Cardiac fibroblast (primary cell): ENCODE data around the gene DHRS7.

ENCODE experiments used
- DNase-seq, 2 donors: peaks; one replicate each; pipeline versions ENCODE4 v3.0.0 to v3.0.0-alpha.2; 2010; ENCODE audit warnings: low read depth in 2 of 2
- H3K4me3 ChIP-seq, 2 donors: replicated peaks in 1 of 2; 1 replicate in 1 of 2; 2 replicates in 1 of 2; pipeline ENCODE4 v1.5.1; 2011; ENCODE audit warnings: low read depth in 2 of 2, low read length in 2 of 2, mild to moderate bottlenecking in 2 of 2, moderate library complexity in 1 of 2
- CTCF ChIP-seq: IDR thresholded peaks from one replicate; pipeline ENCODE4 v1.5.1; 2011; ENCODE audit warnings: low read depth, mild to moderate bottlenecking, low read length, inconsistent platforms

DHRS7 gene

GRCh38 chr14:60165547-60165876, 314 bp upstream of the DHRS7 start:
- DNase-seq = no peak
- H3K4me3 ChIP-seq = peak overlapping the region; percentile 90 to 95
- no peak for TF ChIP-seq CTCF

- no peak for TF ChIP-seq CTCF
- DNase-seq = no peak
Observed at GRCh38 chr14:60164404-60164711, 840 bp downstream of the DHRS7 start.

DNA sequence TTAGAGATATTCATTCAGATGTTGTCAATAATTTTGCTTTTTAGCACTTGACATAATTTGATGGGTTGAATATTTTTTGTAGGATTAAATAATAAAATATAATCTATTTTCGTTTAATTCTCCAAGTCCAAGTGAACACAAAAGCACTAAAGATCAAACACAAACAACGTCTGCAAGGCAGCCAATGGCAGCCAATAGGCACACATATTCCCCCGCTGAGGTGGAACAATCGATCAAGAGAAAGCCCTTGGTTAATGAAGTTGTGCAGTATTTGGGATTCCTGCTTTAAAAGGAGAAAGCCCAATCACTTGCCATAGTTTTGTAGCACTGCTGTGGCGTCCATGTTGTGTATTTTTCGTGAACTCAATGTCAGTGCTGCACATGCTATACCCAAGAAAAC, 1.5 kb downstream of the DHRS7 start:
- peak overlapping the region in 1 of 2 donors; percentile 90 for H3K4me3 ChIP-seq
- no peak for DNase-seq
- no peak for TF ChIP-seq CTCF

More at GRCh38 chr14:60164404-60164711, 840 bp downstream of the DHRS7 start:
- peak overlapping the region; percentile 90 to 95 for H3K4me3 ChIP-seq

- H3K4me3 ChIP-seq = no peak overlapping the region
- TF ChIP-seq CTCF = no peak
- peak; percentile 13 to 64 for DNase-seq
Observed at GRCh38 chr14:60161196-60162107, 3.7 kb downstream of the DHRS7 start.

DNA sequence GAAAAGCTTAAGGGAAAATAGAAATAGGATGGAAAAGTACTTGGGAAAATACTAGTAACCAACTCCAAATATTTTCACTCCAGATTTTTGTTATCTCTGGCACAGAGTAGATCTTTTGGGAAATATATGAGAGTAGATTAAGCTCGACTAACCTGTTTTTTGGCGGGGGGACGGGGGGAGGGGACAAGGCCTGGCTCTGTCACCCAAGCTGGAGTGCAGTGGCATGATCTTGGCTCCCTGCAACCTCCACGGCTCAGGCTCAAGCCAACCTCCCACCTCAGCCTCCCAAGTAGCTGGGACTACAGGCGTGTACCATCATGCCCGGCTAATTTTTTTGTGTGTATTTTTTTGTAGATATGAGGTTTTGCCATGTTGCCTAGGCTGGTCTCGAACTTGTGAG, 4.8 kb downstream of the DHRS7 start:
- no peak for TF ChIP-seq CTCF
- H3K4me3 ChIP-seq = no peak overlapping the region

DNA sequence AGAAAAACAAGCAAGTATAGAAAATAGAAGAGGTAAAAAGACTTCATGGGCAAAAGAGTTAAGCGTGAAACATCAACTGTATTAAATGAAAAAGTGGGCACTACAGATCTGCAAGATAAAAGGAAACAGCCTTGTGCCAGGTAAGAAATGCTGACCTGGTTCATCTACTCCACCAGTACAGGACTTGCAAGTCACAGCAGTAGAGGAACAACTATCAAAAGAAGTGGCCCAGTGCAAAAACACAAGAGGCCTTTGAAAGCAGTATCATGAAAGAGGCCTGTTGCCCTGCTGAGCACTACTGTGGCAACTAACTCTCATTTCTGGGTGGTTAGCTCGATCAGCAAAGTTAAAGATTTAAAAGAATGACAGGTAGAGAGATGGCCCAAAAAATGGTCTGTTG, 10.5 kb downstream of the DHRS7 start:
- no peak for TF ChIP-seq CTCF
- H3K4me3 ChIP-seq = no peak overlapping the region
- no peak for DNase-seq

More for the DNA sequence above, 4.8 kb downstream of the DHRS7 start:
- DNase-seq = no peak

DNA sequence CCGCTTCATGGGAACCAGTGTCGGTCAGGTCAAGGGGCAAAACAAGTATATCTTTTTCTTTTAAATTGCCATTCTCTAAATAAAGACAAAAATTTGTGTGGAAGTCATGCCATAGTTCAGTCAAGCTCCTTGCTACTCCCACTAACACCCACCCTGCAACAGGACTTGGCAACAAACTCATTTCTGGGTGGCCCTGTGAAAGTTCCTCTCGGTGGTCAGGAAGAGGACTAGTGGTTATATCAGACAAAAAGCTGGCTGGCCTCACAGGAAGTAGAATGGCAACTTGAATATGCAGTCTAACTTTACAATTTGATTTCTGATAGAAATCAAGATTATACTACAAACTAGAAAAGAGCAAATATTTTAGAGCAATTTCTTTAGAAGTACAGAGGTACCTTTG, 11.2 kb downstream of the DHRS7 start:
- DNase-seq = no peak
- no peak for TF ChIP-seq CTCF
- H3K4me3 ChIP-seq = no peak overlapping the region
